K562 (cell line): ENCODE data around the gene LUC7L3. TPM values are rescaled to one million over a fixed set of nuclear protein-coding genes. Genes with fewer than 3 reads are reported as not detected.

Experiments
- CC2D1A ChIP-seq: fragments of 450-650 bp; IDR thresholded peaks from 2 replicates; pipeline ENCODE4 v1.6.1; 2017; ENCODE audit warnings: mild to moderate bottlenecking
- ILF3 ChIP-seq: fragments of 450-650 bp; IDR thresholded peaks from 2 replicates; pipeline ENCODE4 v1.6.1; 2018; ENCODE audit warnings: antibody characterized with exemption, mild to moderate bottlenecking, moderate library complexity, borderline replicate concordance
- KLF16 ChIP-seq: IDR thresholded peaks from 2 replicates; pipeline ENCODE4 v1.6.1; 2016; ENCODE audit warnings: antibody characterized with exemption
- PML ChIP-seq: IDR thresholded peaks from 2 replicates; pipeline ENCODE4 v1.6.1; 2012; ENCODE audit warnings: low read length, inconsistent platforms
- RAD21 ChIP-seq, 2 experiments: fragments of 250-450 bp in 1 of 2; fragments of 450-650 bp in 1 of 2; sonication (Bioruptor Pico) in 1 of 2; formaldehyde crosslinking in 1 of 2; IDR thresholded peaks in 1 of 2; conservative IDR thresholded peaks in 1 of 2; 2 replicates each; pipeline versions ENCODE4 v1.4.0 to v1.8.0; 2020 to 2022; ENCODE audit warnings: mild to moderate bottlenecking in 2 of 2, moderate library complexity in 1 of 2
- REST ChIP-seq, 2 experiments: fragments of 450-650 bp; formaldehyde crosslinking in 1 of 2; IDR thresholded peaks; 2 replicates each; pipeline versions ENCODE4 v1.4.0 to v1.6.1; 2014 to 2020; ENCODE audit warnings: mild to moderate bottlenecking in 2 of 2, borderline replicate concordance in 1 of 2, low read depth in 1 of 2
- STAG1 ChIP-seq: sonication (generic); formaldehyde crosslinking; IDR thresholded peaks from 2 replicates; pipeline ENCODE4 v1.5.0; 2020; ENCODE audit warnings: missing genetic modification reagents, borderline replicate concordance
- TEAD1 ChIP-seq, 2 experiments: fragments of 450-650 bp in 1 of 2; sonication (generic) in 1 of 2; formaldehyde crosslinking; IDR thresholded peaks; 2 replicates each; pipeline versions ENCODE4 v1.4.0 to v1.8.0; 2020 to 2022; ENCODE audit warnings: mild to moderate bottlenecking in 2 of 2, missing genetic modification reagents in 1 of 2
- polyA plus RNA-seq, 8 experiments: library from polyadenylated mRNA; depleted of rRNA in 4 of 8; stranded (reverse) in 5 of 8; unstranded in 3 of 8; fragments of >200 nt; fragmentation: Nextera tagmentation in 2 of 8; fragmentation: Illumina TruSeq in 1 of 8; extraction: Ambion mirVana in 2 of 8; extraction: Trizol in 1 of 8; gene quantifications; 2 replicates each; pipeline versions ENCODE4 v1.2.1 to v1.2.3, GENCODE V29; 2011 to 2014; ENCODE audit warnings: inconsistent platforms in 1 of 8, missing spikeins in 1 of 8
- total RNA-seq, 7 experiments: library from RNA; depleted of rRNA in 6 of 7; stranded (reverse); fragments of >200 nt in 6 of 7; fragmentation: Illumina TruSeq in 2 of 7; extraction: Trizol in 2 of 7; gene quantifications; 2 replicates each; pipeline versions ENCODE4 v1.2.1 to v1.2.3, GENCODE V29; 2011 to 2021; ENCODE audit warnings: low replicate concordance in 1 of 7
- TF ChIP-seq, protein P1 (sequence below): sonication (generic); formaldehyde crosslinking; IDR thresholded peaks from 2 replicates; pipeline ENCODE4 v1.8.1; 2022; ENCODE audit warnings: missing genetic modification reagents
- TF ChIP-seq, protein P2 (sequence below): IDR thresholded peaks from 2 replicates; pipeline ENCODE4 v1.6.1; 2016; ENCODE audit warnings: missing genetic modification characterization, missing compliant biosample characterization
- TF ChIP-seq, protein P3 (sequence below): fragments of 250-450 bp; sonication (Bioruptor Pico); IDR thresholded peaks from 2 replicates; pipeline ENCODE4 v1.8.0; 2021; ENCODE audit warnings: moderate library complexity, mild to moderate bottlenecking, inconsistent platforms
- TF ChIP-seq, protein P4 (sequence below): sonication (generic); formaldehyde crosslinking; IDR thresholded peaks from 2 replicates; pipeline ENCODE4 v1.8.1; 2023; ENCODE audit warnings: mild to moderate bottlenecking, missing genetic modification reagents

Gene LUC7L3
- total and polyA plus RNA-seq, 9 of the 15 experiments (the other 6 are each of a cell fraction or from before 2014, with no cell fraction given): 80.8 to 284 (median 127) TPM

DNA sequence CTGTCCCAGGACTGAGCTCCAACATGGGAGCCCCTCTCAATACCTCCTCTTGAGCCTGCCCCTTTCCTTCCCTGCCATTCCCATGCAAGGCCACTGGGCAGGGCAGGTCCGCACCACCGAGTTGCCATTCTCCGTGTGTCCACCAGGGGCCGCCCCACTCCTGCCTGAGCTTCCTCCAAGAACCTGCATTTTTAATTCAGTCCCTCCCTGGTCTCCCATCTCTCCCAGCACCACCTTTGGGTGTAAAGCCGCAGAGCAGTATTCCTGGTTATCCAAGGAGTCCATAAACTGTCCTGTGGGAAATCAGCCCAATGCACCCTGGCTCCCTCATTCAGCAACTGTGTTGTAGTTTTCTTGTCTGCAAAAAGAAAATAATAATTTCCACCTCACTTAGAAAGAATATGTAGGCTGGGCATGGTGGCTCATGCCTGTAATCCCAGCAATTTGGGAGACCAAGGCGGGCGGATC lies 63.8 kb downstream of the LUC7L3 start (continued):
- TF ChIP-seq STAG1 (peak; percentile 96; the same call in 1 of the 2 replicates), REST (IDR thresholded peaks at IDR 0.05; ENCODE audit: borderline replicate concordance) (peak; percentile 94), REST (CRISPR knock-in tag; IDR thresholded peaks at IDR 0.05; ENCODE audit: low read depth) (no peak), PML (no peak), TEAD1 (CRISPR knock-in tag; IDR thresholded peaks at IDR 0.05) (peak in 1 of 2 experiments; percentile 33; a peak in 1 of 4 replicates), CC2D1A (peak; percentile 90), RAD21 (CRISPR knock-in tag; conservative IDR thresholded peaks at IDR 0.05 in 1 of 2, IDR thresholded peaks at IDR 0.05 in 1 of 2) (peak; percentile 94 to 98), ILF3 (no peak), KLF16 (0 out of 2 replicates have a peak, but pooled peaks have one; percentile 27)
- TF ChIP-seq, protein P1, sequence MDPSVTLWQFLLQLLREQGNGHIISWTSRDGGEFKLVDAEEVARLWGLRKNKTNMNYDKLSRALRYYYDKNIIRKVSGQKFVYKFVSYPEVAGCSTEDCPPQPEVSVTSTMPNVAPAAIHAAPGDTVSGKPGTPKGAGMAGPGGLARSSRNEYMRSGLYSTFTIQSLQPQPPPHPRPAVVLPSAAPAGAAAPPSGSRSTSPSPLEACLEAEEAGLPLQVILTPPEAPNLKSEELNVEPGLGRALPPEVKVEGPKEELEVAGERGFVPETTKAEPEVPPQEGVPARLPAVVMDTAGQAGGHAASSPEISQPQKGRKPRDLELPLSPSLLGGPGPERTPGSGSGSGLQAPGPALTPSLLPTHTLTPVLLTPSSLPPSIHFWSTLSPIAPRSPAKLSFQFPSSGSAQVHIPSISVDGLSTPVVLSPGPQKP: no peak
- TF ChIP-seq, protein P2, sequence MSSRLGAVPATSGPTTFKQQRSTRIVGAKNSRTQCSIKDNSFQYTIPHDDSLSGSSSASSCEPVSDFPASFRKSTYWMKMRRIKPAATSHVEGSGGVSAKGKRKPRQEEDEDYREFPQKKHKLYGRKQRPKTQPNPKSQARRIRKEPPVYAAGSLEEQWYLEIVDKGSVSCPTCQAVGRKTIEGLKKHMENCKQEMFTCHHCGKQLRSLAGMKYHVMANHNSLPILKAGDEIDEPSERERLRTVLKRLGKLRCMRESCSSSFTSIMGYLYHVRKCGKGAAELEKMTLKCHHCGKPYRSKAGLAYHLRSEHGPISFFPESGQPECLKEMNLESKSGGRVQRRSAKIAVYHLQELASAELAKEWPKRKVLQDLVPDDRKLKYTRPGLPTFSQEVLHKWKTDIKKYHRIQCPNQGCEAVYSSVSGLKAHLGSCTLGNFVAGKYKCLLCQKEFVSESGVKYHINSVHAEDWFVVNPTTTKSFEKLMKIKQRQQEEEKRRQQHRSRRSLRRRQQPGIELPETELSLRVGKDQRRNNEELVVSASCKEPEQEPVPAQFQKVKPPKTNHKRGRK (tag): no peak
- TF ChIP-seq, protein P3, sequence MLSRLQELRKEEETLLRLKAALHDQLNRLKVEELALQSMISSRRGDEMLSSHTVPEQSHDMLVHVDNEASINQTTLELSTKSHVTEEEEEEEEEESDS: no peak
- TF ChIP-seq, protein P4, sequence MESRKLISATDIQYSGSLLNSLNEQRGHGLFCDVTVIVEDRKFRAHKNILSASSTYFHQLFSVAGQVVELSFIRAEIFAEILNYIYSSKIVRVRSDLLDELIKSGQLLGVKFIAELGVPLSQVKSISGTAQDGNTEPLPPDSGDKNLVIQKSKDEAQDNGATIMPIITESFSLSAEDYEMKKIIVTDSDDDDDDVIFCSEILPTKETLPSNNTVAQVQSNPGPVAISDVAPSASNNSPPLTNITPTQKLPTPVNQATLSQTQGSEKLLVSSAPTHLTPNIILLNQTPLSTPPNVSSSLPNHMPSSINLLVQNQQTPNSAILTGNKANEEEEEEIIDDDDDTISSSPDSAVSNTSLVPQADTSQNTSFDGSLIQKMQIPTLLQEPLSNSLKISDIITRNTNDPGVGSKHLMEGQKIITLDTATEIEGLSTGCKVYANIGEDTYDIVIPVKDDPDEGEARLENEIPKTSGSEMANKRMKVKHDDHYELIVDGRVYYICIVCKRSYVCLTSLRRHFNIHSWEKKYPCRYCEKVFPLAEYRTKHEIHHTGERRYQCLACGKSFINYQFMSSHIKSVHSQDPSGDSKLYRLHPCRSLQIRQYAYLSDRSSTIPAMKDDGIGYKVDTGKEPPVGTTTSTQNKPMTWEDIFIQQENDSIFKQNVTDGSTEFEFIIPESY (CRISPR knock-in tag): no peak
